Gastroesophageal sphincter (tissue), 4 donors: ENCODE data around the gene SLC25A38. TPM values are rescaled to one million over a fixed set of nuclear protein-coding genes. Genes with fewer than 3 reads are reported as not detected.
"Not testable (repeated sequence)": the region's sequence is repeated elsewhere in the genome, so short reads cannot be mapped to it uniquely, and the experiment has no call there.

Source experiments
- ATAC-seq: fragments of 150-250 bp; one replicate; pipeline ENCODE4 v1.9.1; 2016; ENCODE audit warnings: mild to moderate bottlenecking, moderate library complexity
- H3K27ac ChIP-seq, 4 donors: fragments of 200-600 bp; sonication (generic) in 3 of 4; 1 replicate in 3 of 4; 2 replicates in 1 of 4; pipeline ENCODE4 v1.5.1; 2016 to 2019
- H3K27me3 ChIP-seq: fragments of 200-600 bp; sonication (generic); one replicate; pipeline ENCODE4 v1.5.1; 2019
- H3K36me3 ChIP-seq, 2 donors: fragments of 200-600 bp; sonication (generic); one replicate each; pipeline ENCODE4 v1.5.1; 2019; ENCODE audit warnings: control low read depth in 1 of 2
- H3K4me1 ChIP-seq, 3 donors: fragments of 200-600 bp; sonication (generic); 1 replicate in 2 of 3; 2 replicates in 1 of 3; pipeline ENCODE4 v1.5.1; 2016 to 2019; ENCODE audit warnings: control low read depth in 2 of 3
- H3K4me3 ChIP-seq, 2 donors: fragments of 200-600 bp; sonication (generic); one replicate each; pipeline ENCODE4 v1.5.1; 2019; ENCODE audit warnings: mild to moderate bottlenecking in 1 of 2, moderate library complexity in 1 of 2
- H3K9me3 ChIP-seq, 3 donors: fragments of 200-600 bp; sonication (generic); one replicate each; pipeline ENCODE4 v1.5.1; 2017 to 2019; ENCODE audit warnings: control low read depth in 2 of 3
- CTCF ChIP-seq, 4 experiments: fragments of 200-600 bp in 2 of 4; fragments of 450-650 bp in 2 of 4; sonication (generic) in 1 of 4; IDR thresholded peaks; one replicate each; pipeline ENCODE4 v1.5.1; 2017 to 2019; ENCODE audit warnings: antibody characterized with exemption in 4 of 4, mild to moderate bottlenecking in 2 of 4, moderate library complexity in 2 of 4
- EP300 ChIP-seq: sonication (generic); formaldehyde crosslinking; IDR thresholded peaks from one replicate; pipeline ENCODE4 v1.6.1; 2017; ENCODE audit warnings: antibody characterized with exemption, mild to moderate bottlenecking
- POLR2A ChIP-seq, 2 donors: fragments of 450-650 bp; IDR thresholded peaks; one replicate each; pipeline ENCODE4 v1.6.1; 2017; ENCODE audit warnings: antibody characterized with exemption in 2 of 2, mild to moderate bottlenecking in 2 of 2, moderate library complexity in 1 of 2
- POLR2AphosphoS5 ChIP-seq: sonication (generic); formaldehyde crosslinking; IDR thresholded peaks from one replicate; pipeline ENCODE4 v1.6.1; 2017; ENCODE audit warnings: antibody characterized with exemption
- WGBS, 2 donors: methylation state at CpG; one replicate each; pipeline ENCODE4 v1.1.5; 2018; ENCODE audit warnings: low coverage in 1 of 2; 5-methylcytosine and 5-hydroxymethylcytosine counted together
- total RNA-seq, 4 donors: library from RNA; depleted of rRNA; stranded (reverse); fragments of >200 nt; gene quantifications; one replicate each; pipeline ENCODE4 v1.1.0, GENCODE V29; 2016

Gene SLC25A38
- total RNA-seq, 4 donors from 2014 or later = 24.9 to 44.8 (median 28.5) TPM

- Histone ChIP-seq H3K36me3 (no peaks in the 10 kb centered on the region), H3K4me3 (no peak overlapping the region), H3K27ac (no peak overlapping the region), H3K27me3 (no peaks in the 10 kb centered on the region), H3K4me1 (no peaks in the 10 kb centered on the region), H3K9me3 (peaks cover 0 to 6% (median 0%) of the 10 kb centered on the region in 3 donors)
- 0 to 19% methylated on average over 1 to 2 of the region's 3 CpGs for WGBS, 2 donors
- TF ChIP-seq EP300 = no peak
- no peak for TF ChIP-seq POLR2A (IDR thresholded peaks at IDR 0.05)
- no peak for TF ChIP-seq POLR2AphosphoS5
- no peak for TF ChIP-seq CTCF (IDR thresholded peaks at IDR 0.05)
- no peak for ATAC-seq
Measured at GRCh38 chr3:39362192-39362591, 21.0 kb upstream of the SLC25A38 start.

GRCh38 chr3:39362812-39363211 is 20.4 kb upstream of the SLC25A38 start:
- Histone ChIP-seq H3K4me3 (no peak overlapping the region), H3K9me3 (peaks cover 0 to 6% (median 0%) of the 10 kb centered on the region in 3 donors), H3K36me3 (no peaks in the 10 kb centered on the region), H3K27me3 (no peaks in the 10 kb centered on the region), H3K27ac (no peak overlapping the region), H3K4me1 (no peaks in the 10 kb centered on the region)
- WGBS, 2 donors = 73 to 75% methylated on average over 2 of the region's 2 CpGs
- ATAC-seq = no peak
- no peak for TF ChIP-seq EP300
- TF ChIP-seq CTCF (IDR thresholded peaks at IDR 0.05) = no peak
- no peak for TF ChIP-seq POLR2AphosphoS5
- no peak for TF ChIP-seq POLR2A (IDR thresholded peaks at IDR 0.05)

GRCh38 chr3:39370450-39370849 is 12.7 kb upstream of the SLC25A38 start:
- not testable (repeated sequence) for H3K27ac ChIP-seq, H3K36me3 ChIP-seq, H3K27me3 ChIP-seq, ATAC-seq, H3K4me1 ChIP-seq, H3K9me3 ChIP-seq, H3K4me3 ChIP-seq
- 80 to 83% methylated on average over 1 to 4 of the region's 4 CpGs for WGBS, 2 donors

- Histone ChIP-seq H3K27me3 (no peaks in the 10 kb centered on the region), H3K4me1 (no peaks in the 10 kb centered on the region), H3K27ac (no peak overlapping the region), H3K36me3 (no peaks in the 10 kb centered on the region), H3K9me3 (no peaks in the 10 kb centered on the region), H3K4me3 (no peak overlapping the region)
- ATAC-seq = no peak
- TF ChIP-seq POLR2A (IDR thresholded peaks at IDR 0.05) = no peak
- TF ChIP-seq CTCF (IDR thresholded peaks at IDR 0.05) = no peak
- no peak for TF ChIP-seq EP300
Measured at GRCh38 chr3:39372833-39373232, 10.3 kb upstream of the SLC25A38 start.

GRCh38 chr3:39376959-39377634 is 6.1 kb upstream of the SLC25A38 start:
- Histone ChIP-seq H3K4me3 (no peak overlapping the region), H3K9me3 (no peaks in the 10 kb centered on the region), H3K27me3 (no peaks in the 10 kb centered on the region), H3K27ac (no peak overlapping the region), H3K4me1 (no peaks in the 10 kb centered on the region), H3K36me3 (no peaks in the 10 kb centered on the region)
- TF ChIP-seq CTCF (IDR thresholded peaks at IDR 0.05) (no peak), POLR2AphosphoS5 (no peak), POLR2A (IDR thresholded peaks at IDR 0.05) (no peak), EP300 (no peak)
- 40 to 61% methylated on average over 4 to 5 of the region's 5 CpGs for WGBS, 2 donors
- no peak for ATAC-seq
